HL-60 (cell line): ENCODE data around the gene ENGASE.

Experiments
- CTCF ChIP-seq: IDR thresholded peaks from one replicate; pipeline ENCODE4 v1.5.1; 2011; ENCODE audit warnings: low read length, control low read depth, inconsistent platforms; ENCODE audit not compliant: insufficient read depth
- POLR2AphosphoS5 ChIP-seq: IDR thresholded peaks from 2 replicates; pipeline ENCODE4 v1.6.1; 2012; ENCODE audit warnings: low read depth

DNA sequence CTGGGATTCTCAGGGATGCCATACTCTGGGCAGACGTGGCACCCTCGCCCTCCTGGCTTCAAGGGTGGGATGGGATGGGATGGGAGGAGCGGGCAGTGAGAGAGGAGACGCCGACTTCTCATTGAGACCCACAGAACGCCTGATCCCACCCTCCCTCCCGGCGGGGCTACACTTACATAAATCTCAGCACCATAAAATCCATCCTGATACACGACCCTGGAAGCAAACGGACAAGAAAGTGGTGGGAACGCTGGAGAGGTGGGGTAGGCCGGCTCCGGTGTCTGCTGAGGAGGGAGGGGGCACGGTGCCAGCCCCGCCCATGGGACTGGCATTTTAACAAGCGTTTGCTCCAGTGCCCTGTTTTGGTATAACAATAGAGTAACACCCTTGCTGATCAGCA is 21.9 kb downstream of the ENGASE start:
- TF ChIP-seq POLR2AphosphoS5 (no peak), CTCF (no peak)
